ENCODE results near the gene RTN1.
"Not testable (repeated sequence)": the region's sequence is repeated elsewhere in the genome, so short reads cannot be mapped to it uniquely, and the experiment has no call there.

The RTN1 gene

DNA sequence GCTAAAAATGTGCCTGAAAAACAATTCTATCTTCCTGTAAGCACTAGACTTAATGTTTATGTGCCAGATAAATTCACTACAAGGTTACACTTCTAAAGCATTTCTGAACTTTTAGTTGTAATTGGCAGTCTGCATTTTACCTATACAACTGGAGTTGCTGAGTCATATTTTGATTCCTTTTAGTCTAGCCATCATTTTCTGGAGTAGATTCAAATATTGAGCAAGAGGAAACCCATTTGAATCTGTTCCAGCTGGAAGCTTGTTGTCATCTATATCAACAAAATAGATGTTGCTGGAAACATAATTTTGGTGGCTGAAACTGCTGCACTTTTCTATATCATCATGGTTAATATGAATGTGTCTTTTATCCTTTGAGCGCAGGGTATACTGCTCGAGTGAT is 171.8 kb downstream of the RTN1 start:
- DNase-seq: no peak

DNA sequence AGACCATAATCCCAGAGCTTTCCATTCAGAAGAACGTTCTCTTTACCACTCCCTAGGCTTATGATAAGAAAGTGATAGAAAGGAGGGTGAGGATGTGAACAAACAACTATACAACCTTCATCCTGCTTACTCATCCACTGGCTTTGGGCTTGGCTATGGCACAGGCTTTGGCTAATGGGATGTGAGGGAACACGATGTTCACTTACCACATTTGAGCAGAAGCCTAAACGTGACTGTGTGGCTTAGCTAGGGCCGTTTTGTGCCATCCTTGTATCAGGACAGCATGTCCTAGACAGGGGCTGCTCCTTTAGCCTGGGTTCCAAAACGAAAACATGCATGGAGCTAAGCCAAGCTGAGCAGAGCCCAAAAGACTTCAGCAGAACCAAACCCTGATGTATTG is 175.4 kb downstream of the RTN1 start:
- no peak for DNase-seq

GRCh38 chr14:59691266-59691665 is 179.3 kb downstream of the RTN1 start:
- DNase-seq: no peak

DNA sequence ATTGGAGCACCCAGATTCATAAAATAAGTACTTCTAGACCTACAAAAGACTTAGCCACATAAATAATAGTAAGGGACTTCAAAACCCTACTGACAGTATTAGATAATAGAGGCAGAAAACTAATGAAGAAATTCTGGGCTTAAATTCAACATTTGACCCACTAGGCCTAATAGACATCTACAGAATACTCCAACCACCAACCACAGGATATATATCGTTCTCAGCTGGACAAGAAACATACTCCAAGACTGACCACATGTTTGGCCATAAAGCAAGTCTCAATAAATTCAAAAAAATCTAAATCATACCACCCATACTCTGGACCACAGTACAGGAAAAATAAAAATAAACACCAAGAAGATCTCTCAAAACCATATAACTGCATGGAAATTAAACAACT is 180.2 kb downstream of the RTN1 start:
- DNase-seq: no peak

DNA sequence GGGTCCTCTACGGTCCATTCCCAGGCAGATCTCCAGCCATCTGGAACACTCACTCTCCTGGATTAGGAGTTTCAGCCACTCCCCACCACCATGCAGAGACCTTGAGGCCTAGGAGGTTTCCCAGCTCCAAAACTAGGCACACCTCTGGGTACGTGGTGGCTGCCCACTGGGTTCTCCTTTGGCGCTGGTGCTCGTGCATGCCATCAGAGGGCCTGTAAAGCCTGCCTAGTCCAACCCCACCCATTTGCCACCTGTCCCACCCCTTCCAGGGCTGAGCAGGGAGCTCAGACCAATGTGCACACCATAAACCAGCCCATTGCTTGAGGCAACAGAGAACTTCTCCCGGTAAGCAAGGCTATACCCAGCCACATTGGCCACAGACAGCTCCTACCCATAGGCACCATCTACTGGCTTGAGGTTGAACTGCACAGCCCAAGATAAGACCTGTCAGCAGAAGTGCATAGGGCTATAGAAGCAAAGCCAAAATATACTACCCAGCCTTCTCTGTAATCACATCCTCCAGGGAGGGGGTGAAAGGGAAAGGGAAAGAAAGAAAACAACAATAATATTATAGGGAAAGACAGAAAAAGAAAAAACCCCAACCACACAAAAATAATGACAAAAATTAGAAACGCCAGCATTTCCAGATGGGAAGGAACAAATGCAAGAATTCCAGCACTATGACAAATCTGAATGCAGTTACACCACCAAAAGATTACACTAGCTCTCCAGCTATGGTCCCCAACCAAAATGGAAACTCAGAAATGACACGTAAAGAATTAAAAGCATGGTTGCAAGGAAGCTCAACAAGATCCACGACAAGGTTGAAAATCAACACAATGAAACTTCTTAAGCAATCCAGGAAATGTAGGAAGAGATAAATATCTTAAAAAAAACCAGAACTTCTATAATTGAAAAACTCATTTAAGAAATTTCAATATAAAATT is 182.1 kb downstream of the RTN1 start:
- DNase-seq: no peak

- no peak for DNase-seq
Measured at GRCh38 chr14:59687663-59688062, 182.9 kb downstream of the RTN1 start.

GRCh38 chr14:59679872-59680271 is 190.7 kb downstream of the RTN1 start:
- DNase-seq: no peak

DNA sequence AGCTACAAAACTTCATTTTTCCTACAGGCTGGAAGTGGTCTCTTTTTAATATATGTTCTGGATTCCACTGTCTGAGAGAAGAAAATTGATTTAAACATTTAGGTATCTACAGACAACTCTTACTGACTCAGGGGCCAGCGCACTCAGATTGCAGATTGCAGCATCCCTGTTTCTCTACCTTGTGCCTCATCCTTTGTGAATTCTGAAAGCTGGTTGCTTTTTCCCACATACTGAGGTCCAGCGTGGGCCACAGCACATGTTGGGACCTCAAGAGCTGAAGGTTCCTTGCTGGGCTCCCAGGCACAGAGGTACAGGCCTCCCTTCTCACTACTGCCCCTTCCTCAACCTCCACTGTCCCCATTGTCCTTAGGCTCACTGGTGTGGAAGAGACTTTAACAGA is 192.2 kb downstream of the RTN1 start:
- DNase-seq: no peak

- DNase-seq: no peak
Measured at GRCh38 chr14:59677771-59678231, 192.8 kb downstream of the RTN1 start.

- DNase-seq: no peak
Measured at GRCh38 chr14:59675394-59675793, 195.2 kb downstream of the RTN1 start.

DNA sequence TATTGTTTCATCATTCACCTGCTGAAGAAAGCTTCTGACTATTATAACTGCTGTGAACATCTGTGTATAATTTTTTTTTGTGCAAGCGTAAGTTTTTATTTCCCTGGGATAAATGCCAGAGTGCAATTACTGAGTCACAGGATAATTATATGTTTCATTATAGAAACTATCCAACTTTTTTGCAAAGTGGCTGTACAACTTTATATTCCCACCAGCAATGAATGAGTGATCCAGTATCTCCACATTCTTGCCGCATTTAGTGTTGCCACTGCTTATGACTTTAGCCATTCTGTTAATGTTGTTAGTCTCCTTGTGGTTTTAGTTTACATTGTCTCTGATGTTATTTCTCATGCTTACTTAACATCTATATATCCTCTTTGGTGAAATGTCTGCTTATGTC is 205.8 kb downstream of the RTN1 start:
- DNase-seq: no peak

DNA sequence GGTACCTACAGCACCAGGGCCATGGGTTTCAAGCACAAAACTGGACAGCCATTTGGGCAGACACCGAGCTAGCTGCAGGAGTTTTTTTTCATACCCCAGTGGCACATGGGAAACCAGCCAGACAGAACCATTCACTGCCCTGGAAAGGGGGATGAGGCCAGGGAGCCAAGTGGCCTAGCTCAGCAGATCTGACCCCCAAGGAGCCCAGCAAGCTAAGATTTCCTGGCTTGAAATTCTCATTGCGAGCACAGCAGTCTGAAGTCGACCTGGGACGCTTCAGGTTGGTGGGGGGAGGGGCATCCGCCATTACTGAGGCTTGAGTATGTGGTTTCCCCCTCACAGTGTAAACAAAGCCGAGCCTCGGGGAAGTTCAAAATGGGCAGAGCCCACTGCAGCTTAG is 212.8 kb downstream of the RTN1 start:
- no peak for DNase-seq

GRCh38 chr14:59656473-59656872 is 214.1 kb downstream of the RTN1 start:
- no peak for DNase-seq

DNA sequence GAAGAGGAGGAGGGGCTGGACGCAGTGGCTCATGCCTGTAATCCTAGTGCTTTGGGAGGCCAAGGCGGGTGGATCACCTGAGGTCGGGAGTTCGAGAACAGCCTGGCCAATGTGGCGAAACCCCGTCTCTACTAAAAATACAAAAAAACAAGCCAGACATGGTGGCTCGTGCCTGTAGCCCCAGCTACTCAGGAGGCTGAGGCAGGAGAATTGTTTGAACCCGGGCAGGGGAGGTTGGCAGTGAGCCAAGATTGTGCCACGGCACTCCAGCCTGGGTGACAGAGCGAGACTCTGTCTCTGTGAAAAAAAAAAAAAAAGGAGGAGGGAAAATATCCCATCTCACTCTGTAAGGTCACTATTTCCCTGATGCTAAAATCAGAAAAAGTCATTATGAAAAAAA is 216.4 kb downstream of the RTN1 start:
- not testable (repeated sequence) for DNase-seq

DNA sequence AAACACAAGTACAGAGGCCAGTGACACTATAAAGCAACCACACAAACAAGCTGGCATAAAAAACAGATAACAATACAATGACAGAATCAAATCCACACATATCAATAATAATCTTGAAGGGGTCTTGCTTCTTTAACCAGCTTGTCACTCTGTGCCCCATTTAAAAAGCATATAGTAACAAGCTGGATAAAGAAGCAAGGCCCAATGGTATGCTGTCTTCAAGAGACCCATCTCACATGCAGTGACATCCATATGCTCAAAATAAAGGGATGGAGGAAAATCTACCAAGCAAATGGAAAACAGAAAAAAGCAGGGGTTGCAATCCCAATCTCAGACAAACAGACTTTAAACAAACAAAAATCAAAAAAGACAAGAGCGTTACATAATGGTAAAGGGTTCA is 223.7 kb downstream of the RTN1 start:
- DNase-seq: not testable (repeated sequence)

- no peak for DNase-seq
Measured at GRCh38 chr14:59638885-59639284, 231.7 kb downstream of the RTN1 start.

DNA sequence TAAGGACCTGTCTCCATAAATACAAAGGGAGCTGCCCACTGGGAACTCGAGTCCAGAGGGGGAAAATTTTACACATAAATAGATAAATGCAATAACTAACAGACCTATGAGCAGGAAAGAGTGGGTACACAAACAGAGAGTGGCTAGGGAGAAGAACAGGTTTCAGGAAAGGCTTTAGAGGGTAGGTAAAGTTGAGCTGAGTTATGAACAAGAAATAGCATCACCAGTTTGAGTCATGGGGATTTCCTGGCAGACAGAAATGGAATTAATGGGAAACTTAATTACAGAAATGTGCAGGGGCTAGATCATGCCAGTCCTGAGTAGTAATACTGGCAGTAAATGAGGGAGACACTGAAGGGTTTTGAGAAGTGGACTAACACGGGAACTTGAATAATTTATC is 236.0 kb downstream of the RTN1 start:
- no peak for DNase-seq

- no peak for DNase-seq
Measured at GRCh38 chr14:59633486-59633885, 237.1 kb downstream of the RTN1 start.

- no peak for DNase-seq
Measured at GRCh38 chr14:59632381-59632780, 238.2 kb downstream of the RTN1 start.

DNA sequence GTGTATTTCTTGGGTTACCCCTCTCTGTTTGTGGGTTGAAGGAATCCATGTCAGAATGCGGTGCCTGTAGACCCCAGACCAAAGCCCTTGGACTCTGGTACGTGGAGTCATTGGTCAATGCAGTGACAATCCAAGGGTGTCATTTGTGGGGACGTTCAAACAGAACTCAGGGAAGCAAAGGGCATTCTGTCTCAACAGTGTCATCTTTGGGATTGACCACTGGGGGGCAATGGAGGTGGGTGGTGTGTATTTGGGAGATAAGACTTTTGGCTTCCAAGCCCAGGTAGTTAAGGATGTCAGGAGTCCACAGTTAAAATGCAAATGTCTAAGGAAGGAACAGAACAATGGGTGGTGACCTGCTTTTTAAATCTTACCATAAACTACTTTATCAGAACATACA is 239.3 kb downstream of the RTN1 start:
- no peak for DNase-seq

DNA sequence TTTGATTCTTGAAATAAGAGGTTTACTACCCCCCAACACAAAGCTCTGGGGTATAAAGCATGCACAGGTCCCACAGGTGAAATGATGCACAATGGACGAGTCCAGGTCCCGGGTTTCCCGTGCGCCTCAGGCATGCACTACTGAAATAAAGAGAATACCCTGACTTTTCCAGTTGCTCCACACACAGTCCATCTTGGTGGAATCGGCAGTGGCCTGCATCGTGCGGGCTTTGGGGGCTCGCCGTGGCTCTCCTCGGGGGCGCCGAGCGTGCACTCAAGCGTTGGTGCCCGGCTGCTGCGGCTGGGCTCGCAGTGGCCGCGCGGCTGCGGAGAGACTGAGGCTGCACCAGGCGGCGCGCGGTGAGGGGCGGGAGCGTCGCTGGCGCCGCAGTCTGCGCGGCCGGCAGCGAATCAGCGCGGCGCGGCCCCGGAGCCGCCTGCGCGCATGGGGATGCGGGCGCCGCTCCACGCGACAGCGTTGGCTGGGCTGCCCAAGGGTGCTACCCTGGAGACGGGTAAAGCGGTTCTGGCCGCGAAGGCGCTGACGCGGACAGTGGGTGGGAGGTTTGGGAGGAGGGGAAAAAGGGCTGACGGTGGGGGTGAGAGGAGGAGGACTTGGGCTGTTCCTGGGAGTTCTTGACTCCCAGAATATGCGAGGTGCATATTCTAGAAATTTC is 240.2 kb downstream of the RTN1 start:
- DNase-seq: no peak

GRCh38 chr14:59629444-59630287 is 240.9 kb downstream of the RTN1 start:
- no peak for DNase-seq

DNA sequence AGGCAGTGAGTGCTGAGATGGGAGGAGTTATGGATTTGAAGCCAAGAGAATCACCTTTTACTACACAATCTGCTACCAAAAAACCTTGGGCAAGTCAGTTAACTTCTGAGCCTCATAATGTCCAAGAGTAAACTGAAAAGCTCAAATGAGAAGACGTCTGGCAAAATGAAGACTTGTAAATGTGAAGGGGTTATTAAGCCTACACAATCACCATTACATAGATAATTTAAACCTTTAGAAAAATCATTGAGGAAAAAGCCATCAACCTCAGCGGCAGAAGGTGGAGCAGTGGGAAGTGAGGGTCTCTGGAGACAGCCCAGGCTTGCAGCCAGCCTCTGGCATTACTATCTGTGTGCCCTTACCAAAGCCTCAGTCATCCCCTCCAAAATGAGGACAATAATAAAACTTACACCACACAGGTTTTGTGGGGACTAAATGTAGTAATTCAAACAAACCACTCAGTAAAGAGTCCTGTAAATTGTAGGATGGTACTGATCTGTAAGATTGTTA is 243.5 kb downstream of the RTN1 start:
- no peak for DNase-seq

Measured in effector CD4-positive, alpha-beta T cell (primary cell).